Measurements from ENCODE around the gene CCDC68. TPM values are rescaled to one million over a fixed set of nuclear protein-coding genes. Genes with fewer than 3 reads are reported as not detected.

The CCDC68 gene
- total and polyA plus RNA-seq, 2 of the 4 experiments (the other 2 are of a cell fraction) = 0.46 to 0.54 TPM

GRCh38 chr18:54911551-54911950 lies 47.7 kb downstream of the CCDC68 start:
- H2BK15ac ChIP-seq (ENCODE audit: low read depth, low read length) = no peak overlapping the region
- in situ Hi-C loops (cut with MboI; ENCODE audit: low sequenced_read_pairs) (no loop called here), intact Hi-C loops (cut with micrococcal nuclease) (no loop called here), dilution Hi-C loops (cut with HindIII; ENCODE audit: low sequenced_read_pairs, unreplicated experiment) (no loop called here)
- no peak overlapping the region for H3K4me2 ChIP-seq (ENCODE audit: low read depth, low read length)
- no TSS peak for BruUV-seq (replicated peaks)
- TF ChIP-seq SMC3 (IDR thresholded peaks at IDR 0.05; ENCODE audit: low read depth, low read length) (no peak), ELK1 (IDR thresholded peaks at IDR 0.05; ENCODE audit: borderline replicate concordance, low read depth, low read length) (no peak)
- H3K9ac ChIP-seq (ENCODE audit: low read depth, low read length) = no peak overlapping the region
- H2BK20ac ChIP-seq (ENCODE audit: low read depth, low read length) = no peak overlapping the region
- H3K56ac ChIP-seq (ENCODE audit: extremely low read depth, insufficient read depth, low read length) = no peak overlapping the region
- no CpG with 5 or more reads among the region's 2 CpGs for WGBS, 2 experiments (ENCODE audit: extremely low coverage in 2 of 2, insufficient read length in 1 of 2)
- 0 out of 2 replicates have a peak, but pooled peaks cover under 1% of the 10 kb centered on the region for H3K4me1 ChIP-seq (ENCODE audit: control insufficient read depth, insufficient read depth, low read length)
- H3K27me3 ChIP-seq (ENCODE audit: control insufficient read depth, insufficient read depth, low read length) = no peaks in the 10 kb centered on the region
- no peak overlapping the region for H3K4ac ChIP-seq (ENCODE audit: low read depth, low read length)
- no peak overlapping the region for H2BK120ac ChIP-seq (ENCODE audit: low read depth, low read length)
- H3K9me1 ChIP-seq (ENCODE audit: insufficient read depth, low read length) = peaks cover 2% of the 10 kb centered on the region; the same call in 1 of the 2 replicates
- ChIA-PET POLR2A (ENCODE audit: unreplicated experiment) (no interaction called here), CTCF (no interaction called here)
- H2AK9ac ChIP-seq (replicated peaks; ENCODE audit: low read depth, low read length, poor library complexity) = no peak overlapping the region
- H4K5ac ChIP-seq (ENCODE audit: low read depth, low read length) = no peak overlapping the region
- H2AFZ ChIP-seq (replicated peaks; ENCODE audit: low read length, poor library complexity) = no peak overlapping the region
- no peak overlapping the region for H3K4me3 ChIP-seq (ENCODE audit: insufficient read depth, low read depth, low read length)
- no peak overlapping the region for H2AK5ac ChIP-seq (ENCODE audit: low read depth, low read length)
- H3K23ac ChIP-seq (ENCODE audit: low read depth, low read length) = no peak overlapping the region
- no peak for ATAC-seq (ENCODE audit: low read depth)
- DNase-seq = no peak
- no peak overlapping the region for H2BK5ac ChIP-seq (ENCODE audit: low read depth, low read length, poor library complexity, severe bottlenecking)
- no peak overlapping the region for H3K18ac ChIP-seq (ENCODE audit: low read depth, low read length)
- no peak overlapping the region for H3K27ac ChIP-seq (ENCODE audit: insufficient read depth, low read length)
- no peaks in the 10 kb centered on the region for H3K9me3 ChIP-seq (ENCODE audit: control insufficient read depth, insufficient read depth, low read length)
- no peaks in the 10 kb centered on the region for H4K20me1 ChIP-seq (ENCODE audit: insufficient read depth, low read length)
- no peaks in the 10 kb centered on the region for H3K79me1 ChIP-seq (ENCODE audit: low read depth in 1 of 2, low read length in 2 of 2)
- H3K36me3 ChIP-seq (ENCODE audit: control insufficient read depth, insufficient read depth, low read length) = peaks cover 6% of the 10 kb centered on the region
- H4K91ac ChIP-seq (ENCODE audit: insufficient read depth, low read depth, low read length) = no peak overlapping the region
- H4K8ac ChIP-seq (ENCODE audit: low read depth in 2 of 2, low read length in 2 of 2) = no peak overlapping the region
- no peak overlapping the region for H3K14ac ChIP-seq (replicated peaks; ENCODE audit: low read depth, low read length)

All from IMR-90 (cell line).